Psoas muscle (tissue), 8 donors: ENCODE results near the gene SIDT2. TPM values are rescaled to one million over a fixed set of nuclear protein-coding genes. Genes with fewer than 3 reads are reported as not detected.

ENCODE experiments used
- ATAC-seq, 4 donors: fragments of 200-7000 bp; cut with Tn5 transposase; one replicate each; pipeline ENCODE4 v1.9.1; 2020; ENCODE audit warnings: moderate library complexity in 3 of 4, mild to moderate bottlenecking in 2 of 4
- DNase-seq, 2 donors: peaks; one replicate each; pipeline ENCODE4 v3.0.0-alpha.2; 2020
- H3K27ac ChIP-seq: fragments of 200-600 bp; one replicate; pipeline ENCODE4 v1.8.0; 2022
- H3K27me3 ChIP-seq, 3 donors: fragments of 200-600 bp in 1 of 3; one replicate each; pipeline versions ENCODE4 v1.6.1 to v1.8.0; 2013 to 2022; ENCODE audit warnings: low read length in 2 of 3, mild to moderate bottlenecking in 2 of 3, moderate library complexity in 1 of 3; ENCODE audit not compliant: insufficient read depth in 3 of 3
- H3K36me3 ChIP-seq, 2 donors: fragments of 200-600 bp in 1 of 2; one replicate each; pipeline versions ENCODE4 v1.6.1 to v1.8.0; 2013 to 2022; ENCODE audit warnings: low read depth in 1 of 2, mild to moderate bottlenecking in 1 of 2, moderate library complexity in 1 of 2; ENCODE audit not compliant: insufficient read depth in 1 of 2
- H3K4me1 ChIP-seq: fragments of 200-600 bp; one replicate; pipeline ENCODE4 v1.8.0; 2022
- H3K4me3 ChIP-seq: fragments of 200-600 bp; one replicate; pipeline ENCODE4 v1.8.0; 2022; ENCODE audit warnings: mild to moderate bottlenecking
- H3K9me3 ChIP-seq: fragments of 200-600 bp; one replicate; pipeline ENCODE4 v1.8.0; 2022
- WGBS, 3 donors: extraction: QIAGEN DNeasy Blood & Tissue Kit; methylation state at CpG; one replicate each; pipeline versions ENCODE4 v1.1.6 to v1.1.7; 2013; 5-methylcytosine and 5-hydroxymethylcytosine counted together
- intact Hi-C, 2 donors: fragments of 100-400 bp; cut with DNase I; formaldehyde crosslinking; loops; one replicate each; pipeline versions ENCODE4 v1.11.0 to v1.14.2; 2022
- polyA plus RNA-seq, 3 donors: library from polyadenylated mRNA; stranded (reverse); fragments of 200-250 nt; gene quantifications; one replicate each; pipeline ENCODE4 v1.2.3, GENCODE V29; 2013
- total RNA-seq, 4 donors: library from RNA; stranded (reverse); fragmentation: NEBNext Ultra II Directional in 2 of 4; extraction: Animal tissue kit (Norgen Biotek cat#: 25700) in 2 of 4; gene quantifications; one replicate each; pipeline versions ENCODE4 v1.2.1 to v1.2.4, GENCODE V29; 2021 to 2023
- TF ChIP-seq, protein P1 (sequence below): fragments of 200-600 bp; IDR thresholded peaks from one replicate; pipeline ENCODE4 v1.8.0; 2022; ENCODE audit warnings: antibody characterized with exemption
- donor health status: healthy with polysubstance abuse.
- donor health status: DM: no; HTN: no; CAD: no; lungs with moderate emphysema.
- donor health status: Bipolar disorder and iron deficiency.
- donor health status: healthy.
- donor health status: DM: yes; HTN: yes; CAD: no.
- donor health status: DM: no; HTN: no; CAD: no.
- donor health status: DM: no; HTN: no; CAD: no.
- donor health status: DM: yes; HTN: yes; CAD: no.

The SIDT2 gene
- total and polyA plus RNA-seq, 7 donors: 7.1 to 22.8 (median 12.6) TPM

DNA sequence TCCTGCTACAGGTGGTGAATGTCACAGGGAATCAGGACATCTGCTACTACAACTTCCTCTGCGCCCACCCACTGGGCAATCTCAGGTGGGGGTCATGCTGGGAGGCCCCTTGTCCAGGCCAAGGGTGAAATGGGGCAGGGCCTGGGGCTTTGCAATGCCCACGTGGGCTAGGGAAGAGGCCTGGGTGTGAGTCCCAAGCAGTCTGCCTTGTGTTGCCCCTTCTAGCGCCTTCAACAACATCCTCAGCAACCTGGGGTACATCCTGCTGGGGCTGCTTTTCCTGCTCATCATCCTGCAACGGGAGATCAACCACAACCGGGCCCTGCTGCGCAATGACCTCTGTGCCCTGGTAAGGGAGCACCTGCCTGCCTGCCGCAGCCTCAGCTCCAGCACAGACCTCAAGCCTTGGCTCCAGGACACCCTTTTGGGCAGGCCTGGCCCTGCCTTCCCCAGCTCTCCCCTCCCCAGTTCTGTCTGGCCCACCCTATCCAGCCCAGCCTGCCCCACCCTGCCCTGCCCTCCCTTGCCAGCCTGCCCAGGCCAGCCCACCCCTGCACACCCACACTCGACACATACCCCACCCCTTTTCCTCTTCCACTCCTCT is 11.5 kb downstream of the SIDT2 start:
- Histone ChIP-seq H3K9me3 (no peaks in the 10 kb centered on the region), H3K27ac (no peak overlapping the region), H3K36me3 (peaks cover 0 to 84% of the 10 kb centered on the region in 2 donors), H3K4me3 (no peak overlapping the region), H3K4me1 (no peaks in the 10 kb centered on the region), H3K27me3 (no peaks in the 10 kb centered on the region)
- DNase-seq (no peak), ATAC-seq (no peak)
- TF ChIP-seq, protein P1, sequence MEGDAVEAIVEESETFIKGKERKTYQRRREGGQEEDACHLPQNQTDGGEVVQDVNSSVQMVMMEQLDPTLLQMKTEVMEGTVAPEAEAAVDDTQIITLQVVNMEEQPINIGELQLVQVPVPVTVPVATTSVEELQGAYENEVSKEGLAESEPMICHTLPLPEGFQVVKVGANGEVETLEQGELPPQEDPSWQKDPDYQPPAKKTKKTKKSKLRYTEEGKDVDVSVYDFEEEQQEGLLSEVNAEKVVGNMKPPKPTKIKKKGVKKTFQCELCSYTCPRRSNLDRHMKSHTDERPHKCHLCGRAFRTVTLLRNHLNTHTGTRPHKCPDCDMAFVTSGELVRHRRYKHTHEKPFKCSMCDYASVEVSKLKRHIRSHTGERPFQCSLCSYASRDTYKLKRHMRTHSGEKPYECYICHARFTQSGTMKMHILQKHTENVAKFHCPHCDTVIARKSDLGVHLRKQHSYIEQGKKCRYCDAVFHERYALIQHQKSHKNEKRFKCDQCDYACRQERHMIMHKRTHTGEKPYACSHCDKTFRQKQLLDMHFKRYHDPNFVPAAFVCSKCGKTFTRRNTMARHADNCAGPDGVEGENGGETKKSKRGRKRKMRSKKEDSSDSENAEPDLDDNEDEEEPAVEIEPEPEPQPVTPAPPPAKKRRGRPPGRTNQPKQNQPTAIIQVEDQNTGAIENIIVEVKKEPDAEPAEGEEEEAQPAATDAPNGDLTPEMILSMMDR: no peak
- WGBS, 3 donors: 86 to 87% (median 87%) methylated on average over 8 of the region's 8 CpGs
- intact Hi-C loops: no loop called here

DNA sequence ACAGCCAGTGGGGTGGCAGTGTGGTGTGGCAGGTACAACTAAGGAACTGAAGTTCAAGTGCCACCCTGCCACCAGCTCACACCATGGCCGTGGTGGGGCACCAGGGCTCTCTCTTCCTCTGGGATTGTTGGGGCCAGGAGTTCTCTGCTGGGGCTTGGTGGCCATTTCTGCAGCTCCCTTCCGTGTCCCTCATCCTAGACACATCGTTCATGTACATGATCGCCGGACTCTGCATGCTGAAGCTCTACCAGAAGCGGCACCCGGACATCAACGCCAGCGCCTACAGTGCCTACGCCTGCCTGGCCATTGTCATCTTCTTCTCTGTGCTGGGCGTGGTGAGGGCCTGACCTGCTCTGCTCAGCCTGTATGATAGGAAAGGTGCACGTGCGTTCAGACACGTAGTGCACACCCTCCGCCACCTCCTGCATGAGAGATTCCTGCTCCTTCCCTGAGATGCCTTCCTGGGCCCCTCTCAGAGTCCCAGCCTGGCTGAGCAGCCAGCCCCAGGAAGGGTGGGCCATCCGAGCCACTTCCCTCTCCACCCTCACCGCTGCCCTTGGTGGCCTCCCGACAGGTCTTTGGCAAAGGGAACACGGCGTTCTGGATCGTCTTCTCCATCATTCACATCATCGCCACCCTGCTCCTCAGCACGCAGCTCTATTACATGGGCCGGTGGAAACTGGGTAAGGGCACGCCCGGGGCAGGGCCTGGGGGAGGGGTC is 13.3 kb downstream of the SIDT2 start:
- H3K4me3 ChIP-seq: no peak overlapping the region
- H3K4me1 ChIP-seq: no peaks in the 10 kb centered on the region
- intact Hi-C loops: no loop called here
- H3K27ac ChIP-seq: no peak overlapping the region
- peaks cover 0 to 85% of the 10 kb centered on the region in 2 donors for H3K36me3 ChIP-seq
- ATAC-seq (no peak), DNase-seq (peak in 1 of 2 donors; percentile 28)
- no peaks in the 10 kb centered on the region for H3K27me3 ChIP-seq
- TF ChIP-seq, protein P1: no peak
- H3K9me3 ChIP-seq: no peaks in the 10 kb centered on the region
- 90 to 95% (median 92%) methylated on average over 26 of the region's 26 CpGs for WGBS, 3 donors

DNA sequence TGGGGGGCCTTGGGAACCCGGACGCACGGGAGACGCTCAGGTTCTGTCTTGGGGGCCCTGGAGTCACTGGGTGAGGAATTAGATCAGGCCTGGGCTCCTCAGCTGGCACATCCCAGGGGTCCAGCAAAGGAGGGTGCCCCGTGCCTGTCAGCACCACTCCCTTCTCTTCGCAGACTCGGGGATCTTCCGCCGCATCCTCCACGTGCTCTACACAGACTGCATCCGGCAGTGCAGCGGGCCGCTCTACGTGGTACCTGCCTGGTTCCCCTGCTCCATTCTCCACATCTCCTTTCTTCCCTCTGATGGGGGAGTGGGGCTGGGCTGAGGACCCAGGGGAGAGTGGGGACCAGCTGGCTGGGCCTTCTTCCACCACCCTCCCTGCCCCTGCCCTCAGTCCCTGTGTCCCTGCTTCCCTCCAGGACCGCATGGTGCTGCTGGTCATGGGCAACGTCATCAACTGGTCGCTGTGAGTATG is 13.9 kb downstream of the SIDT2 start:
- no peaks in the 10 kb centered on the region for H3K4me1 ChIP-seq
- TF ChIP-seq, protein P1: no peak
- intact Hi-C loops: no loop called here
- no peak overlapping the region for H3K4me3 ChIP-seq
- no peak overlapping the region for H3K27ac ChIP-seq
- DNase-seq: peak in 1 of 2 donors; percentile 44
- no peaks in the 10 kb centered on the region for H3K27me3 ChIP-seq
- peaks cover 0 to 82% of the 10 kb centered on the region in 2 donors for H3K36me3 ChIP-seq
- 88 to 94% (median 92%) methylated on average over 13 to 17 of the region's 17 CpGs for WGBS, 3 donors
- no peaks in the 10 kb centered on the region for H3K9me3 ChIP-seq
- ATAC-seq: no peak

DNA sequence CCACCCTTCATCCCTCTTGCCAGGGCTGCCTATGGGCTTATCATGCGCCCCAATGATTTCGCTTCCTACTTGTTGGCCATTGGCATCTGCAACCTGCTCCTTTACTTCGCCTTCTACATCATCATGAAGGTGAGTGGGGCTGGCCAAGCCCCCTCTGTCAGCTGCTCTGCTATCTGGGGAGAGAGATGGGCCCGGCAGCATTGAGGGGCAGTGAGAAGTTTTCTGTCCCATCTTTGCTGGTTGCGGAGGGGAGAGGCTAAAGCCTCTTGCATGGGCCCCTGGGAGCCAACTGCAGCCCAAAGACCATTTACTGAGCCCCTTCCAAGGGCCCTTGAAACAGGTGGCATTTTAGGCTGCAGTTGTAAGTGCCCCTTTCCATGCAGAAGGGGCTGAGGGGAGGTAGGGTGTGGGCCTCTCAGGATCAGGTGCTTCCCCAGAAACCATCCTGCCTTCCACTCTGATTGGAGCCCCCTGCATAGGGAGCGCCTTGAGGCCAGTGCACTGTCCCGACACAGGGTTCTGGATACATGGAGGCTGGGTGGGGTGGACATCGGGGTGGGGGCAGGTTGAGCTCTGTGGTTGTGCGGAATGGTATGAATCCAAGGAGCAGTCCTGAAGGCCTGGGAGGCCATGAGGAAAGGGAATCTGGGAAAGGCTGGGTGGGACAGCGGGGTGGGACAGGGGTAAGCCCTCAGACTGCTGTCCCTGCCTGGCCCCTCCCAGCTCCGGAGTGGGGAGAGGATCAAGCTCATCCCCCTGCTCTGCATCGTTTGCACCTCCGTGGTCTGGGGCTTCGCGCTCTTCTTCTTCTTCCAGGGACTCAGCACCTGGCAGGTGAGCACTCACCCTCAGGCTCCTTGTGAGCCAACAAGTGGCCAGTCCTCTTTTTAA is 14.8 kb downstream of the SIDT2 start:
- 91 to 95% (median 94%) methylated on average over 14 to 15 of the region's 15 CpGs for whole genome bisulfite sequencing, 3 donors
- ATAC-seq: no peak

More for the DNA sequence above, 14.8 kb downstream of the SIDT2 start:
- intact Hi-C loops: no loop called here
- Histone ChIP-seq H3K27me3 (no peaks in the 10 kb centered on the region), H3K36me3 (peaks cover 0 to 73% of the 10 kb centered on the region in 2 donors), H3K4me1 (no peaks in the 10 kb centered on the region), H3K9me3 (no peaks in the 10 kb centered on the region), H3K27ac (no peak overlapping the region), H3K4me3 (no peak overlapping the region)
- TF ChIP-seq, protein P1: no peak
- peak in 1 of 2 donors; percentile 27 for DNase-seq
